ENCODE data around the gene MOV10L1.

The MOV10L1 gene

GRCh38 chr22:50178871-50179869 is 89.4 kb downstream of the MOV10L1 start:
- no peak for DNase-seq

GRCh38 chr22:50179937-50180726 is 90.3 kb downstream of the MOV10L1 start:
- no peak for DNase-seq

GRCh38 chr22:50180727-50181521 is 91.1 kb downstream of the MOV10L1 start:
- DNase-seq: no peak

GRCh38 chr22:50182176-50183081 is 92.6 kb downstream of the MOV10L1 start:
- no peak for DNase-seq

GRCh38 chr22:50183141-50183971 is 93.5 kb downstream of the MOV10L1 start:
- DNase-seq: no peak

- DNase-seq: no peak
Measured at GRCh38 chr22:50184004-50184901, 94.4 kb downstream of the MOV10L1 start.

GRCh38 chr22:50184902-50185374 is 95.1 kb downstream of the MOV10L1 start:
- no peak for DNase-seq

GRCh38 chr22:50185375-50186087 is 95.7 kb downstream of the MOV10L1 start, which contains the start of gene TRABD:
TRABD (plus strand) TSS chr22:50185913; CDS start chr22:50193061, 7,148 bp downstream.
- peak; percentile 69 to 77 for DNase-seq

GRCh38 chr22:50186181-50186714 is 96.4 kb downstream of the MOV10L1 start:
- DNase-seq: no peak

- no peak for DNase-seq
Measured at GRCh38 chr22:50186761-50187523, 97.1 kb downstream of the MOV10L1 start.

GRCh38 chr22:50188356-50188755 is 98.5 kb downstream of the MOV10L1 start:
- no peak for DNase-seq

- no peak for DNase-seq
Measured at GRCh38 chr22:50189184-50189848, 99.5 kb downstream of the MOV10L1 start.

- DNase-seq: no peak
Measured at GRCh38 chr22:50189849-50190181, 100.0 kb downstream of the MOV10L1 start.

GRCh38 chr22:50190182-50190940 is 100.6 kb downstream of the MOV10L1 start:
- DNase-seq: peak; percentile 62 to 64

- DNase-seq: peak; percentile 54 to 95
Measured at GRCh38 chr22:50190941-50191741, 101.3 kb downstream of the MOV10L1 start.

Data from bone marrow (tissue), 2 donors.